GM23338 (cell line): ENCODE measurements around the gene RTN4RL2.

Experiments
- CREB1 ChIP-seq: fragments of 250-450 bp; sonication (Bioruptor Pico); IDR thresholded peaks from 2 replicates; pipeline ENCODE4 v1.5.0; 2020; ENCODE audit warnings: low read depth, mild to moderate bottlenecking, moderate library complexity
- CTCF ChIP-seq, 2 experiments: fragments of 200-600 bp in 1 of 2; sonication (generic) in 1 of 2; conservative IDR thresholded peaks; 2 replicates each; pipeline versions ENCODE4 v1.5.1 to v1.6.1; 2016 to 2017; ENCODE audit warnings: antibody characterized with exemption in 2 of 2, low read depth in 2 of 2, mild to moderate bottlenecking in 2 of 2, moderate library complexity in 1 of 2
- ETS1 ChIP-seq: IDR thresholded peaks from 2 replicates; pipeline ENCODE4 v1.6.1; 2016; ENCODE audit warnings: antibody characterized with exemption
- EZH2 ChIP-seq: fragments of 200-600 bp; sonication (generic); IDR thresholded peaks from one replicate; pipeline ENCODE4 v1.8.0; 2017; ENCODE audit warnings: antibody characterized with exemption, mild to moderate bottlenecking, low read depth; ENCODE audit not compliant: unreplicated experiment
- EZH2phosphoT487 ChIP-seq: fragments of 200-600 bp; sonication (generic); IDR thresholded peaks from one replicate; pipeline ENCODE4 v1.8.1; 2018; ENCODE audit warnings: antibody characterized with exemption; ENCODE audit not compliant: unreplicated experiment
- JUNB ChIP-seq: IDR thresholded peaks from one replicate; pipeline ENCODE4 v1.6.1; 2016; ENCODE audit warnings: antibody characterized with exemption; ENCODE audit not compliant: unreplicated experiment
- NANOG ChIP-seq: IDR thresholded peaks from 2 replicates; pipeline ENCODE4 v1.6.1; 2016; ENCODE audit warnings: antibody characterized with exemption, borderline replicate concordance
- POLR2AphosphoS5 ChIP-seq: IDR thresholded peaks from 2 replicates; pipeline ENCODE4 v1.6.1; 2016; ENCODE audit warnings: antibody characterized with exemption, low read depth
- REST ChIP-seq: IDR thresholded peaks from one replicate; pipeline ENCODE4 v1.6.1; 2018; ENCODE audit warnings: antibody characterized with exemption; ENCODE audit not compliant: unreplicated experiment
- STAT1 ChIP-seq: IDR thresholded peaks from one replicate; pipeline ENCODE4 v1.6.1; 2016; ENCODE audit warnings: antibody characterized with exemption; ENCODE audit not compliant: unreplicated experiment
- ZNF114 ChIP-seq: fragments of 250-450 bp; sonication (Bioruptor Pico); IDR thresholded peaks from 2 replicates; pipeline ENCODE4 v1.5.0; 2020; ENCODE audit warnings: mild to moderate bottlenecking, moderate library complexity
- ZNF462 ChIP-seq: fragments of 250-450 bp; sonication (Bioruptor Pico); IDR thresholded peaks from 2 replicates; pipeline ENCODE4 v1.5.0; 2020; ENCODE audit warnings: mild to moderate bottlenecking, moderate library complexity

- TF ChIP-seq CTCF (conservative IDR thresholded peaks at IDR 0.05; ENCODE audit: low read depth in 2 of 2) (no peak), REST (no peak), JUNB (no peak), POLR2AphosphoS5 (no peak), NANOG (no peak), EZH2phosphoT487 (no peak), EZH2 (no peak), ETS1 (no peak), CREB1 (CRISPR knock-in tag) (no peak), STAT1 (no peak), ZNF462 (CRISPR knock-in tag) (no peak), ZNF114 (no peak)
Measured at GRCh38 chr11:57497303-57498247, 37.2 kb downstream of the RTN4RL2 start.
